Skeletal muscle satellite cell (primary cell): ENCODE measurements around the gene CROT.

Experiments
- H3K27me3 ChIP-seq: 2 replicates; pipeline ENCODE4 v1.7.0; 2013; ENCODE audit warnings: low read length; ENCODE audit not compliant: control insufficient read depth, insufficient read depth
- H3K36me3 ChIP-seq: 2 replicates; pipeline ENCODE4 v1.7.0; 2013; ENCODE audit warnings: mild to moderate bottlenecking, control low read depth, low read length; ENCODE audit not compliant: insufficient read depth
- H3K4me1 ChIP-seq: 2 replicates; pipeline ENCODE4 v1.7.0; 2013; ENCODE audit warnings: low read length; ENCODE audit not compliant: control insufficient read depth, insufficient read depth
- H3K4me2 ChIP-seq: 2 replicates; pipeline ENCODE4 v1.7.0; 2013; ENCODE audit warnings: mild to moderate bottlenecking, low read length
- H3K4me3 ChIP-seq: 2 replicates; pipeline ENCODE4 v1.7.0; 2013; ENCODE audit warnings: low read length
- H3K9ac ChIP-seq: 2 replicates; pipeline ENCODE4 v1.7.0; 2013; ENCODE audit warnings: mild to moderate bottlenecking, low read depth, low read length, moderate library complexity
- H3K9me3 ChIP-seq: replicated peaks from 2 replicates; pipeline ENCODE4 v1.7.0; 2013; ENCODE audit warnings: mild to moderate bottlenecking, control low read depth, low read length

The CROT gene

GRCh38 chr7:87325576-87326370 is 19.7 kb upstream of the CROT start:
- Histone ChIP-seq H3K4me2 (no peak overlapping the region), H3K9ac (no peak overlapping the region), H3K4me1 (no peaks in the 10 kb centered on the region), H3K4me3 (no peak overlapping the region), H3K27me3 (no peaks in the 10 kb centered on the region), H3K36me3 (peaks cover 3% of the 10 kb centered on the region), H3K9me3 (peaks cover 22% of the 10 kb centered on the region)

DNA sequence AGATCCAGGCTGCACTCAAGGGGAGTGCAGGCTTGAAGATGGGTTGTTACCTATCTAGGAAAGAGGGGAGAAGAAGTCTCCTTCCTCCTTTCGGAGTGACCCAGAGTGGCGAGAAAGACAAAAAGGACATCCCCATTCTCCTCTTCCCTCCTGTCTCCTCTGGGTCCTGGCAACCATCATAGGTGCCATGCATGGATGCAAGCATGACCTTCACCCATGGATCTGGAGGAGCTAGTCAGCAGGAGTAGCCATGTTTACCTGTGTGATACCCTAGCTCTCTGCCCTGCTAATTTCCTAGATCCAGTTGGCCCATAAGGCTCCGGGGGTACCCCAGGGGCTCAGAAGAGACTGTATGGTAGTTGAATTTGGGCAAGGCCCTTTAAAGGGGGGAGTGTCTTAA is 17.2 kb upstream of the CROT start:
- Histone ChIP-seq H3K4me3 (no peak overlapping the region), H3K9ac (no peak overlapping the region), H3K9me3 (peaks cover 22% of the 10 kb centered on the region), H3K4me2 (no peak overlapping the region), H3K4me1 (no peaks in the 10 kb centered on the region), H3K36me3 (peaks cover 3% of the 10 kb centered on the region), H3K27me3 (no peaks in the 10 kb centered on the region)

DNA sequence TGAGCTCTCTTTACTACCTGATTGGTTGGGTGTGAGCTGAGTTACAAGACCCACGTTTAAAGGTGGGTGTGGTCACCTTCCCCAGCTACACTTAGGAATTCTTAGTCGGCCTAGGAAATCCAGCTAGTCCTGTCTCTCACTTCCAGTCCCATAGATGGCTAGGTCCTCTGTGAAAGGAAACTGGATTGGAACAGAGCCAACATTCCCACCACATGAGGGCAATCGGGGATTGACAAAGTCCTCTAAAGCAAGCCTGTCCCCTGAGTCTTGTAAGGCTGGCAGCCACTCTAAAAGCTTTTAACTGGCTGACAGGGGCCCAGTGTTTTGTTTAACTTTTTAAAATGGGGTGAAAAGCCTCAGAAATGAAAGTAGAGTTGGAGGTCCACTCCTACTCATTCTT is 15.1 kb upstream of the CROT start:
- H3K4me3 ChIP-seq, result no peak overlapping the region
- H3K4me2 ChIP-seq, result no peak overlapping the region
- no peaks in the 10 kb centered on the region for H3K27me3 ChIP-seq
- peaks cover 3% of the 10 kb centered on the region for H3K36me3 ChIP-seq
- no peaks in the 10 kb centered on the region for H3K4me1 ChIP-seq
- H3K9ac ChIP-seq, result no peak overlapping the region
- H3K9me3 ChIP-seq, result peaks cover 22% of the 10 kb centered on the region

GRCh38 chr7:87330942-87331341 is 14.5 kb upstream of the CROT start:
- H3K4me2 ChIP-seq, result no peak overlapping the region
- peaks cover 3% of the 10 kb centered on the region for H3K36me3 ChIP-seq
- H3K27me3 ChIP-seq, result no peaks in the 10 kb centered on the region
- H3K9me3 ChIP-seq, result peaks cover 22% of the 10 kb centered on the region
- H3K9ac ChIP-seq, result no peak overlapping the region
- H3K4me3 ChIP-seq, result no peak overlapping the region
- no peaks in the 10 kb centered on the region for H3K4me1 ChIP-seq

DNA sequence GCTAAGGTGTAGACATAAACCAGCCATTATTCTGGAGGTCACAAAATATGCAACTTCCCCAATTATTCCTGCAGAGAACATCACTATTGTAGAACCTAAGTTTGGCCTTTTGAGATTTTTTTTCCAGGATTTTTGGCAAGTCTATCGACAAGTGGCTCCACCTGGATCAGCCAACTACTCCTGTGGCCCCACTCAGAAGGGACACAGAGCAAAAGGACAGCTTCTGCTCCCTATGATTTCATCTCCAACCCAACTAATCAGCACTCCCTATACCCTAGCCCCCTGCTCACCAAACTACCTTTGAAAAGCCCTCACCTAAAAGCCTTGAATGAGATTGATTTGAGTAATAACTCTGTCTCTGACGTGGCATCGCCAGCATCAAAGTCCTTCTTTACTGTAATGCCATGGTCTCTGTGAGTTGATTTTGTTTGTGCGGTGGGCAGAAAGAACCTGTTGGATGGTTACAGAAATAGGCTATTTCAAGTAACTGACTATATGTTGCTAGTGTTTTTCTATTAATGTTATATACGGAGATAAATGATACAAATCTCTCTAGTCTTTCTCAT is 13.7 kb upstream of the CROT start:
- peaks cover 3% of the 10 kb centered on the region for H3K36me3 ChIP-seq

GRCh38 chr7:87332321-87332720 is 13.1 kb upstream of the CROT start:
- H3K4me1 ChIP-seq, result no peaks in the 10 kb centered on the region
- H3K27me3 ChIP-seq, result no peaks in the 10 kb centered on the region
- H3K4me2 ChIP-seq, result no peak overlapping the region
- peaks cover 17% of the 10 kb centered on the region for H3K9me3 ChIP-seq
- peaks cover 3% of the 10 kb centered on the region for H3K36me3 ChIP-seq
- H3K9ac ChIP-seq, result no peak overlapping the region
- H3K4me3 ChIP-seq, result no peak overlapping the region

More for the DNA sequence above, 13.7 kb upstream of the CROT start:
- H3K4me1 ChIP-seq, result no peaks in the 10 kb centered on the region
- H3K9me3 ChIP-seq, result peaks cover 22% of the 10 kb centered on the region
- no peaks in the 10 kb centered on the region for H3K27me3 ChIP-seq
- no peak overlapping the region for H3K4me2 ChIP-seq
- H3K9ac ChIP-seq, result no peak overlapping the region
- no peak overlapping the region for H3K4me3 ChIP-seq

DNA sequence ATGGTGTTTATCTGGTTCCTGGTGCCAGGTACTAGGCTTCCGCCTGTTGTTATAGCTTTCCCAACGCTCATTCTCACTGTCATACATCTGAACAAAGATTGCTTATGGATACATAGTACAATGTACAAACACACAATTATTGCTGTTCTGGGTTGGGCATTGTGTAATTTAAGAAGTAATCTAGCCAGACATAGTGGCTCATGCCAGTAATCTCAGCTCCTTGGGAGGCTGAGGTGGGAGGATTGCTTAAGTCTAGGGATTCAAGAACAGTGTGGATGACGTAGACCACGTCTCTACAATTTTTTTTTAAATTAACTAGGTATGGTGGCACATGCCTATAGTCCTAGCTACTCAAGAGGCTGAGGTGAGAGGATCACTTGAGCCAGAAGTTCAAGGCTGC is 9.3 kb upstream of the CROT start:
- H3K9me3 ChIP-seq, result no peaks in the 10 kb centered on the region
- H3K27me3 ChIP-seq, result no peaks in the 10 kb centered on the region
- no peak overlapping the region for H3K4me3 ChIP-seq
- no peaks in the 10 kb centered on the region for H3K4me1 ChIP-seq
- H3K36me3 ChIP-seq, result no peaks in the 10 kb centered on the region
- no peak overlapping the region for H3K9ac ChIP-seq
- H3K4me2 ChIP-seq, result no peak overlapping the region

- H3K9ac ChIP-seq, result no peak overlapping the region
- no peaks in the 10 kb centered on the region for H3K4me1 ChIP-seq
- H3K36me3 ChIP-seq, result no peaks in the 10 kb centered on the region
- no peaks in the 10 kb centered on the region for H3K27me3 ChIP-seq
- no peak overlapping the region for H3K4me3 ChIP-seq
- H3K9me3 ChIP-seq, result no peaks in the 10 kb centered on the region
- H3K4me2 ChIP-seq, result no peak overlapping the region
Observed at GRCh38 chr7:87337331-87337730, 8.1 kb upstream of the CROT start.

DNA sequence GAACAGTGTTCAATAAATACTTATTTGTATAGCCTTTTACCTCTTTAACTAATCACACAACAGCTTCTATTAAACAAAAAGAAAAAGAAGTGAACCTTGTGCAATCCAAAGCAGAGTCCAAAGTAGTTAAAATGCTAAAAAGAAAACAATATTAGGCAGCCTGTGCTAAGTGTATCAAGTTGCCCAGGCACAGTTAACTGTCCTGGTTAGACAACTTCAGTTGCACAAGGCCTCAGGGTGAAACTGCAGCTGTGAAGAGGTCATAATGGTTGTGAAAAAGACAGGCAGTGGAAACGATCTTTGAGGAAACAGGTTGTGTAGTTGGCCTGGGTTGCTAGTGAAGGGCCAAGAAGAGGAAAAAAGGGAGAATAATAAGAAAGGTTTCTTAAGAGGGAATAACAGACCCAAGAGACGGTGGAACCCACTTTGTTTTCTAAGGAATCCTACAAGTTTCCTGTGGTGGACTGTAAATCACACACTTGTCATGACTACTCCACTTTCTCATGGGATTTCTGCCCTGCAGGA is 6.0 kb upstream of the CROT start:
- H3K4me3 ChIP-seq, result no peak overlapping the region
- H3K4me2 ChIP-seq, result no peak overlapping the region
- peaks cover 6% of the 10 kb centered on the region for H3K4me1 ChIP-seq
- no peak overlapping the region for H3K9ac ChIP-seq
- H3K9me3 ChIP-seq, result no peaks in the 10 kb centered on the region
- no peaks in the 10 kb centered on the region for H3K27me3 ChIP-seq
- H3K36me3 ChIP-seq, result no peaks in the 10 kb centered on the region

DNA sequence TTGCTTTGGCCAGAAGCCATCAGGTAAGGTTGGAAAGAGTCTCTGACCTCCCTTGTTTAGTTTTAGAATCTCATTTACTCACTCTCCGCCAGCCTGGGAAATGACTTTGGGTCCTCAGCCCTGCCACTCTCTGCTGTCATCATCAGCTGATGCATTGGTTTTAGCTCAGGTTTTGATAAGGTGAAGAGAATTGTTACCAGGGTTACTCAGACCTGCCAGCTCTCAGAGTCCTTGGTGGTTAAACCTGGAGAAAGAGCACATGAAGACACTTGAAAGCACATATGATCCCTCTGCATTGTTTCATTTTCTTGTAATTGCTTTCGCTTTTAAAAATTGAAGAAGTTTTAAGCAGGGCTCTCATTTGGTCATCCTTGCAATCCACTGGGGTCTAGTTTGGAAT is 4.0 kb upstream of the CROT start:
- Histone ChIP-seq H3K36me3 (no peaks in the 10 kb centered on the region), H3K4me1 (peaks cover 11% of the 10 kb centered on the region)

GRCh38 chr7:87342231-87342630 is 3.2 kb upstream of the CROT start:
- H3K9me3 ChIP-seq, result no peaks in the 10 kb centered on the region
- no peaks in the 10 kb centered on the region for H3K27me3 ChIP-seq
- no peak overlapping the region for H3K4me3 ChIP-seq
- H3K4me2 ChIP-seq, result no peak overlapping the region
- no peak overlapping the region for H3K9ac ChIP-seq
- no peaks in the 10 kb centered on the region for H3K36me3 ChIP-seq
- H3K4me1 ChIP-seq, result peaks cover 11% of the 10 kb centered on the region

More for the DNA sequence above, 4.0 kb upstream of the CROT start:
- Histone ChIP-seq H3K4me2 (no peak overlapping the region), H3K9me3 (no peaks in the 10 kb centered on the region), H3K27me3 (no peaks in the 10 kb centered on the region), H3K9ac (no peak overlapping the region), H3K4me3 (no peak overlapping the region)

- no peaks in the 10 kb centered on the region for H3K9me3 ChIP-seq
- H3K9ac ChIP-seq, result peak overlapping the region; percentile 72
- peak overlapping the region; percentile 81 for H3K4me2 ChIP-seq
- peaks cover 3% of the 10 kb centered on the region for H3K36me3 ChIP-seq
- H3K4me1 ChIP-seq, result peaks cover 11% of the 10 kb centered on the region
- peak overlapping the region; percentile 86 for H3K4me3 ChIP-seq
- H3K27me3 ChIP-seq, result no peaks in the 10 kb centered on the region
Observed at GRCh38 chr7:87344446-87344845, 1.0 kb upstream of the CROT start.
